HG03520 (cell line): ENCODE data around the gene ARHGEF40.

ENCODE experiments used
- ATAC-seq: cut with Tn5 transposase; IDR thresholded peaks from one replicate; pipeline ENCODE4 v1.9.1; 2021; ENCODE audit warnings: mild to moderate bottlenecking, moderate library complexity; ENCODE audit not compliant: unreplicated experiment

The ARHGEF40 gene

DNA sequence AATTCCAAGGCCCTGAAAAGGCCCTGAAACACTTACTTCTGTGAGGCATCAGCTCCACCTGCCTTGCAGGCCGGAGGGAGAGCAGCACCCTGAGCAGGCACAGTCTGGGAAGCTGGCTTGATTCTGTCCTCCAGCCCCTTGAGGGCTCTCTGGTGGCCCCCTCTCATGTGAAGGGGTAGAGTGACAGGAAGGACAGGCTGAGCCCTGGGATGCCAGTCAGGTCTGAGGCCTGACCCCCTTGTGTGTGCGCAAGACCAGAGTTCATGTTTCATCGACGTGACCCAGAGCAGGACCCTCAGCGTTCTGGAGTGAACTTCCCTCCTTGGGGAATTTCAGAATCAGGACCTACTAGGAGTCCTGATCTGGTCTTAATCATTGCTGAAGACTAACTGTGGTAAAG, 11.2 kb upstream of the ARHGEF40 start:
- ATAC-seq, result no peak

DNA sequence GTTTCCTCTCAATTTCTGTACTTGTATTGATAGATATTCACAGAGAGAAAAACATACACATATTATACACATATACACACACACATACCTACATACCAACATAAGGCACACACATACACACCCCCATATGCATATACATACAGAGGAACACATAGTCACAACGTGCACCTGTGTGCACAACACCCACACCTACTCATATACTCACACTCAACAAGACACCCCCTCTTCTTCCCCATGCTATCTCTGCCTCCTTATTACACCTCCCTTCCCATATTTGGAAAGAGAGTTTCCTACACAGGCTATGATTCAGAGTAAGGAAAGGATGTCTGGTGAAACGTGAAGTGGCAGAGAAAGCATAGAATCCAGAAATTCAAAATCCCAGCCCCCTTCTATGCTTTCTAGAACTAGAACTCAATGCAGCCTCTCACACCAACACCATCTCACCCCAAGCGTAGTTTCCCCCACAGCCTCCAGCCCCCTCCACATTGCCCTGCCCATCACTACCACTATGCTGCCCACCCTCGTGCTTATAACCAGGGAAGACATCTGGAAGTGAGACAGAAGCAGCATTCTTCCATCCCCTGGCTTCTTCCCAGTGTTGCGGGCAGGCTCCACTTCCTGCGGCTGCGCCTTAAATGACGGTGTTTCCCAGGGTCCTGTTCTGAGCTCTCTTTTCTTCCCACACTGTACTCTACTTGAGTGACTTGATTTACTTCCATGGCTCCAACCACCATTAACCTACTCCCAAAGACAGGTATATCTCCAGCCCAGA, 10.1 kb upstream of the ARHGEF40 start:
- no peak for ATAC-seq

DNA sequence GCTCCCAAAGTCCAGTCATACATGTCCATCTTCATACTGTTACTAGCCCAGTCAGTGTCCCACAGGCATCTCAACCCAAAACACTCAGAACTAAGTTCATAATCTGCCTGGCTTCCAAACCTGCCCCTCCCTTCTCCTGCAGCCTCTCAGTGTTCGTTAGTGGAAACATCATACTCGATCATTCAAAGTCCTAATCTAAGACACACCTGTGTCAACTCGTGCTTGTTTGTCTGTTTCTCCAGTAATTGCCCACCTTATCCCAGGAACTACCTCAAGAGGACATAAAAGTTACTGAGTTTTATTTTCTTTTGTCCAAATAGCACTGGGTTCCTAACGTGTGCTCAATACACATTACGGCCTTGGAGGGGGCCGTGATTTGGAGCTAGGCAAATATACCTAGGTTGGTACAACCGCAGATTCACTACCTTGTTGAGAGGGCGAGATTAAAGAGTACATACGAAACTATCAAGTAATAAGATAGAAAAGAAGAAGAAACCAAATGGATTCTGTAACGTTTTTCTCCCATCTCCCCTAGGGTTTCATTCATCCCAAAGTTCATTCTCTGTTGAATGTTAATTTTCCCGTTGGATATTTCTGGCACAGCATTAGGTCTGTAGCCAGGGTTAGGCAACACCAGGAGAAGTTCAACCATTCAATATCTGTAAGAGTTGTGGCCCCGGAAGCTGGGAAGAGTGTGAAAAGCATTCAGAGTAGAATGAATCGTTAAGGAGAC, 9.3 kb upstream of the ARHGEF40 start:
- no peak for ATAC-seq

DNA sequence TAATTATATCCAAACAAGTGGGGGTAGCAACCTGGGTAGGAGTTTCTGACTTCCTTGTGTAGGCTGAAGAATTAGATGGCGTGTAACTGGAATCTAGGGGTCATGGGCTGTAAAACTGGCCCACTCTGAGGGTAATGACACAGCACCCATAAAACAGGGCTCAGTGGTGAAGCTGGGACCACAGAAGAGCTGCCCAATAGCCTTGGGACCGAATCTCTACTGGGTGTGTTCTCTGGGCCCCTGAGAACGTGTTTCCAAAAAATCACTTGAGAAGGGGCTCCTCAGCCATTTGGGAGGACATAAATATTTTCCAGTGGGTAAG, 8.8 kb upstream of the ARHGEF40 start:
- no peak for ATAC-seq

DNA sequence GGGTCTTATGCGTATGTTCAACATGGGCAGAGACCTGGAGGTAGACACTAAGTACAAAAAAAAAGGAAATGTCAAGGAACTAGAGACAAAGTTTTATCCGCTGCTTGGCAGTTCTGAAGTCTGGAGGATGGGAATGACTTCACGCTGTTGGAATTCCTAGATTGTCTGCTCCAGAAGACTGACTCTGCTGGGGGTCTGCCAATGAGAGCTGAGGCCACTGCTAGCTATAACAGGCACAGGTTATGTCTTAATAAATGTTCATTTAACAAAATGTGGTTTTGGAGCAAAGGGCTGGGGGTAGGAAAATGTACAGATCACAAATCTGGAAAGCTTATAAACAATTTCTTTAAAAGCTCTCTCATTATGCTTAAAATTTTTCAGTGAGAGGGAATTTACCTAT, 6.6 kb upstream of the ARHGEF40 start:
- ATAC-seq, result no peak

DNA sequence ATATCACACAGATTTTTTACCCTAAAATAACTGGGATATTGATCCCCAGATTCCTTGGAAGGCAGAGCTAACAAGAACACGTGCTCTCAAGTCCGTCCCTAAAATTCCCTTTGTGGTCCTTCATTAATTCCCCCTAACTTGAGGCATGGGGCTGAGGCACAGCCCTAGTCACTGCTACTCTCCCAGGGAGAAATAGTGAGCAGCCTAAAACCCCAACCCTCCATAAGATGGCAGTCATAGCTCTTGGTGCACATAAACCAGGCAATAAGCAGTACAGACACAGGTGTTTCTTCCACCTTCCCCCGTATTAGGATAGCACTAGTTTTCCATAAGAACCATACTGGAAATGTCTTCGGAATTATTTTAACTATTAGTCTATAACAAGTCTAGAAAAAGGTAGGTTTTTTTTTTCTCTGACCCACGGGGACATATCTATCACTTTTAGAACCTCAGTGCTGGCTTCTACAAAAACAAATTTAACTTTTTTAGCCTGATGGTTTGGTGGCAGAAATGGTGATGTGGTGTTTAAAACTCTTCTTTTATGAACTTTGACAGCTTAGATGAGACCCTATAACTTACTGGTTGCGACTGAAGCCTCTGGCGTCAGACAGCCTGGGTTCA, 3.1 kb upstream of the ARHGEF40 start:
- no peak for ATAC-seq

DNA sequence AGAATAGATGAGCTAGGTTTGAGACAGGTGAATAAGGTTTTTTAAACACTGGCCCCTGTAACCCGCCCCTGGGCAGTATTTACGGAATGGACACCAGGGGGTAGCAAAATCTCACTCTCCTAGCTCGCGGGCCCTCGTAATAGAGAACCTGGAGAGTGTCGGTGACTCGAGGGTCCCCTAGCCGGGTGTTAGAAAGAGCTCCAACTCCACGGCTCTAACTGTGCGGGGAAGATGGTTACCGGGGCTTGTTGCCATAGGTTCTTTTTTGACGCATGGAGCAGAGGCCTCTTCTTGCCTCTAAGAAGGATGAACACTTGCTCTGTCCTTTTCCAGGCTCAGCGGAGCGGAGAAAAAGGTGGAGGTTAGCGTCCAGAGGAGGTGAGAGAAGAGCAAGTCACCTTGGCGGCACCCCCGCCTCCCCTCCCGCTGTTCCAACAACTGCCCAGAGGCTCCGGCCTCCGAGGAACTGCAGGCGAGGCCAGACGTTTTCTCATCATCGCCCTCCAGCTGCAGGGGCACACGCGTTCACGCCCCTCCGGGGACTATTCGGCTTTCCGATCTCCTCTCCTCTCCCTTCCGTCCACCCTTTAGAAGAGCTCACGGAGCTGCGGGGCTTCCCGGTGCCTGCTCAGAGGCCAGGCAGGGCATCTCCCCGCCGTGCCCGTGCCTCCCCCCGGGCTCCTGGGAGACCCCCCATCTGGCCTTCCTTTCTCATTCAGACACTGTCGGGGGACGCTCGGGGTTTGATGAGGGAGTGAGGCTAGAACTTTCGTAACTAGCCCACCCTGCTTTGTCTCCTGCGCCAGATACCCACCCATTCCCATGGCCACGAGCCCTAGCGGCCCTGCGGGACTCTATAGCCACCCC, 1.4 kb upstream of the ARHGEF40 start:
- no peak for ATAC-seq

DNA sequence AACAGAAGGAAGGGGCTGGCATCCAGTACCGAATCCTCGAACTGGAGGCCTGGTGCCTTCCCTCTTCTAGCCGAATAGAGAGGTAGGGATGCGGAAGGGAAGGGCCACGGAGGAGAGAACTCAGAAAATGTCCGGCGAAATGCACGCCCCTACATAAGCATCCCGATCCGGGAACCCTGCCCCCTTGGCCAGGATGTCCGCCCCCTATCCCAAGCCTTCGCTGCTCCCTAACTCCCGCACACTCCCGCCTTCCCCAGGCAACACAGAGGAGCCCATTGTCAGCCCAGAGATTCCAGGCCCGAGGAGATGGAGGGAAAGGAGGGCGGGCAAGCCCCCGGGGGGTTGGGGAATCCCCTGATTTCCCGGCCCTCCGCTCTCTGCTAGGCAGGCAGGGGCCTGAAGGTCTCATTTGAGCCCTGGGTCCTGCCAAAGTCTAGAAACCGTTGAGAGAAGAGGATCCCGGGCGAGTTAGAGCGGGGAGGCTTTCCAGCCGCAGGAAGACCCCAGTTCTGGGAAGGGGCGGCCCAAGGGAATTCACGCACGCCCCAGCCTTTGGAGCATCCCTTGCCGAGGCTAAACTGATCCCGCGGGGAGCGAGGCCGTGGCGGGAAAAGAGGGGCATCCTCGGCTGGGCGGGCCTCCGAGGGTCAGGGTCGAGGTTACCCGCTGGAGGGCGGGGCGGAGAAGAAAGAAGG, 569 bp upstream of the ARHGEF40 start:
- no peak for ATAC-seq

DNA sequence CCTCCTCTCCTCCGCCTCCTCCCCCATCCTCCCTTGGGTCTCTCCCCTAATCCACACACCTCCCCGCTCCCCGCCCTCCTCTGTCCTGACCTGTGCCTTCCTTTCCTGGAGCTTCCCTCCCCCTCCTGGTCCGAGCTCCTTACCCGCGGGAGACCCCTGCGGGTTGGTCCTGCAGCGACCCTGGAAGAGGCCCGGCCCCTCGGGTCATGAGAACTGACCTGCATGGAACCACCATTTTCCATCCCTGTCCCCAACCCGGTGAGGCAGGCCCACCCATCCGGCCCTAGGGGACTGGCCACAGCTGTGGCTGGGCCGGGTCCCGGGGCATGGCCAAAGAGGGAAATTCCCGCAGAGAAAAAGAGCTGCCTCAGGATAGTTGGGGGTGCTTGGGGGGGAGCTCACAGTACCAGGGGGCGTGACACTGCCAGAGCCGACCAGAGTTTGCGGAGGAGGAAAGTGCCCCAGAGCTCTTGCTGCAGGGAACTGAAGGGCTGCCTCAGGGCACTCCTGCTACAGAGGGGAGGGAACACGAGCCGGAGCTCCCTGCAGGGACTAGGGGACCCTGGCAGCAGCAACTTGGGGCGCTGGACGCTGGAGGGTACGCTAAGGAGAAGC, 613 bp downstream of the ARHGEF40 start:
- peak; percentile 5 for ATAC-seq

DNA sequence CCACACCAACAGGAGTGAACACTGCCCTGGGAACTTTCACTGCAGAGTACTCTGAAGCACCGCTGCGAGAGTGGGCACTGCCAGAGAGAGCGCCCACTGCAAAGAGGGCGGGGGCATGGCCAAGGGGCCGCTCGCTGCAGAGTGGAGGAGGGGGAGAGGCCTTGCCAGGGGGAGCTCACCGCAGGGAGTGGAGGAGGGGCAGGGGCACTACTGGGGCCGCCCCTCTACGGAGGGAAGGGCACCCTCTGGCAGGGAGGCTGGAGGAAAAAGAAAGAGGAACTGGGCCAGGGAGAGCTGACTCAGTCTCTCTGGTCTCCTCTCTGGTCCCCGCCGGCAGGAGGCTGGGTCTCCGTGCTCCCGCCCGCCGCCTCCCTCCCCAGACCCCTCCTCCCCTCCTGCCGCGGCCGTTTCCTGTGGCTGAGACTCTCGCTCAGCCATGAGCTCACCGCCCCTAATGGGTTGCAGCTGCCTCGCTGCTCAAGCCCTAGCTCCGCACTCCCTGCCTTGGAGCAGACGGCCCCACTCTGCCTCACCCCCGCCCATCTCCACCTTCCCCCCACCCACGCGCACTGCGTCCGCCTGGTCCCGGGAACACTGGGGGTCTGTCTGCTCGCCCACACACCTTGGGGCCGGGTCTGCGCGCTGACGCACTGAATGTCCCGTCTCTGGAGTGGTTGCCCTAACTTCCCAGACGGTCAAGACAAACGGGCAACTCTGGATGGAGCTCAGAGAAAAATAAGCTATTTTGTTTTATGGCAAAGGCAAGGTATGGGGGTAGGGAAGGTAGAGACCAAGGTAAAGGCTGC, 1.3 kb downstream of the ARHGEF40 start:
- peak; percentile 48 for ATAC-seq

DNA sequence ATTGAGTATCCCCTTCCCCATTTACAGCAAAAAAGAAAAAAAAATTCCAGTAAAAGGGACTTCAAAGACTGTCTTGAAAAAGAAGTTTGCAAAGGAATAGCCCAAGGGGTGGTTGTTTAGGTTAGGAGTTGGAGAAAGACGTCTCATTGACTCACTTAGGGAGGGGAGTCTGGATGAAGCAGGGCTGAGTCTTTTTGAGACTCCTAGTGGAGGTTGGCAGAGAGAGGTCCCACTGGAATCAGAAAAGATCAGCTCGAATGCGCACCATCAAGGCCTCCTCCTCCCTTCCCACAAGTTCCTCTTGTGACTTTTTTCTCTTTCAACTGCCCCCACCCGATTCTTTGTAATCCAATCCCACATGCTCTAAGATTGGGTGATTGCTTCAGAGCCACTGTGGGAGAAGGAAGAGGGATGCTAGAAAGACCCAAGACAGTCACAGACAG, 1.9 kb downstream of the ARHGEF40 start:
- ATAC-seq, result no peak

DNA sequence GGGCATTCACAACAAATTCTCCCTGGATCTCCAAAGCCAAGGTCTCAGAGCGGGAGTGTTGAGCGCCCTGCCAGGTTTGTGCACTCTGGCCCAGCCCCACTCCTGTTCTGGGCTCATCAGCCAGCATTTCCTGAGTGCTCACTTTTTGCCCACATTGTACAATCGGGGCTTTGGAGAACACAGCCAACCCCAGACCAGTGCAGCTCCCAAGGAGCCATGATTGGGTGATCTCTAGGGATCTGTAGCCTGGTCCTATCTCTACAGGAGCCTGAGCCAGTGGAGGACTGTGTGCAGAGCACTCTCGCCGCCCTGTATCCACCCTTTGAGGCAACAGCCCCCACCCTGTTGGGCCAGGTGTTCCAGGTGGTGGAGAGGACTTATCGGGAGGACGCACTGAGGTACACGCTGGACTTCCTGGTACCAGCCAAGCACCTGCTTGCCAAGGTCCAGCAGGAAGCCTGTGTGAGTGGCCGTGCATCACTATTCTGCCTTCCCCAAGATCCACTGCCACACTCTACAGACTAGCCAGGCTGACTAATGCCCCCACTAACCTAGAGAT, 2.8 kb downstream of the ARHGEF40 start:
- ATAC-seq, result no peak

DNA sequence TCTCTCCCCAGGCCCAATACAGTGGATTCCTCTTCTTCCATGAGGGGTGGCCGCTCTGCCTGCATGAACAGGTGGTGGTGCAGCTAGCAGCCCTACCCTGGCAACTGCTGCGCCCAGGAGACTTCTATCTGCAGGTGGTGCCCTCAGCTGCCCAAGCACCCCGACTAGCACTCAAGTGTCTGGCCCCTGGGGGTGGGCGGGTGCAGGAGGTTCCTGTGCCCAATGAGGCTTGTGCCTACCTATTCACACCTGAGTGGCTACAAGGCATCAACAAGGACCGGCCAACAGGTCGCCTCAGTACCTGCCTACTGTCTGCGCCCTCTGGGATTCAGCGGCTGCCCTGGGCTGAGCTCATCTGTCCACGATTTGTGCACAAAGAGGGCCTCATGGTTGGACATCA, 3.8 kb downstream of the ARHGEF40 start:
- no peak for ATAC-seq

DNA sequence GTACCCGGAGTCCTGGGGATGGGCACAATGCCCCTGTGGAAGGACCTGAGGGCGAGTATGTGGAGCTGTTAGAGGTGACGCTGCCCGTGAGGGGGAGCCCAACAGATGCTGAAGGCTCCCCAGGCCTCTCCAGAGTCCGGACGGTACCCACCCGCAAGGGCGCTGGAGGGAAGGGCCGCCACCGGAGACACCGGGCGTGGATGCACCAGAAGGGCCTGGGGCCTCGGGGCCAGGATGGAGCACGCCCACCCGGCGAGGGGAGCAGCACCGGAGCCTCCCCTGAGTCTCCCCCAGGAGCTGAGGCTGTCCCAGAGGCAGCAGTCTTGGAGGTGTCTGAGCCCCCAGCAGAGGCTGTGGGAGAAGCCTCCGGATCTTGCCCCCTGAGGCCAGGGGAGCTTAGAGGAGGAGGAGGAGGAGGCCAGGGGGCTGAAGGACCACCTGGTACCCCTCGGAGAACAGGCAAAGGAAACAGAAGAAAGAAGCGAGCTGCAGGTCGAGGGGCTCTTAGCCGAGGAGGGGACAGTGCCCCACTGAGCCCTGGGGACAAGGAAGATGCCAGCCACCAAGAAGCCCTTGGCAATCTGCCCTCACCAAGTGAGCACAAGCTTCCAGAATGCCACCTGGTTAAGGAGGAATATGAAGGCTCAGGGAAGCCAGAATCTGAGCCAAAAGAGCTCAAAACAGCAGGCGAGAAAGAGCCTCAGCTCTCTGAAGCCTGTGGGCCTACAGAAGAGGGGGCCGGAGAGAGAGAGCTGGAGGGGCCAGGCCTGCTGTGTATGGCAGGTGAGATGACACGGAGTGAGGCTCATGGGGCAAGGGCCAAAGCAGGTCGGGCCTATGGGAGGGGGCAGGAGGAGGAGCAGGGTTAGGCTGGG, 4.5 kb downstream of the ARHGEF40 start:
- no peak for ATAC-seq

DNA sequence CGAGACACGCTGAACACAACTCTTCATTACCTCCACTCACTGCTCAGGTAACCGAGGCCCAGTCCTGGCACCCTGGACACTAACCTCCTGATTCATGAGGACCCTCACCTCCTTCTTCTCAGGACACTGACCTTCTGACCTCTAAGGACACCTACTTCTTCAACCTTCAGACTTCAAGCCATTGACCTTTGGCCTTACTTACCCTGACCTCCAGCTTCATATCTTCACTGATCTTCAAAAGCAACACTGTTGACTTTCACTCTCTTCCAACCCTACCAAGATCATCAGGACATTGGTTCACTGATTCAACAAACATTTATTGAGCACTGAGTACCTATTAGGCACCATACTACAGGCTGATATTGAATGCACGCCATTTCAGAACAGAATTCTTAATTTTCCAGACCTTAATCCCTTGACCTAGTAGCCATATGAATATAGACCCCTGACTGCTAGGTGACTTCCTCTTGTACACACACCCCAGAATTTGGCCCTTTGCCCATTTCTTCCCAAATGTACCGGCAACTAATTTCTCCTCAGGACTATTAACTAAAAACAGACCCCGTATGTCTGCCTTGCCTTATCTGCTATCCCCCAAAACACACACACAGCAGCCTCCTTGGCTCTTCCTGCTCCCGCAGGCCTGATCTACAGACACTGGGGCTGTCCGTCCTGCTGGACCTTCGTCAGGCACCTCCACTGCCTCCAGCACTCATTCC, 5.8 kb downstream of the ARHGEF40 start:
- no peak for ATAC-seq

DNA sequence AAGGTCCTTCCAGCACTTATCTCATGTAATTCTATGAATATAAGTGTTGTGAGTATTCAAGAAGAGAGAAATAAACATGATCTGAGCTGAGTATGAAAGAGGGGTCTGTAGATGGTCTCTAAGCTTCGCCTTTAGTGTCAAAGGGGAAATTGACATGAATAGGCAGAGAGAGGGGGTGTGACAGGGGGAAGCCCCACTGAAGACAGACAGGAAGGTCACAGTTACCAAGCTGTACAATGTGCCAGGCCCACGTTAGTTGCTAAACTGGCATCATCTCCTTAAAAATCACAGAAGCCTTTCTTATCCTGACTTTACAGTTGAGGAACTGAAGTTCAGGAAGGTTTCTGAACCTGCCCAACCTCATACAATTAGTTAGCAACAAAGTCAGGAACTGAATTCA, 7.6 kb downstream of the ARHGEF40 start:
- no peak for ATAC-seq

DNA sequence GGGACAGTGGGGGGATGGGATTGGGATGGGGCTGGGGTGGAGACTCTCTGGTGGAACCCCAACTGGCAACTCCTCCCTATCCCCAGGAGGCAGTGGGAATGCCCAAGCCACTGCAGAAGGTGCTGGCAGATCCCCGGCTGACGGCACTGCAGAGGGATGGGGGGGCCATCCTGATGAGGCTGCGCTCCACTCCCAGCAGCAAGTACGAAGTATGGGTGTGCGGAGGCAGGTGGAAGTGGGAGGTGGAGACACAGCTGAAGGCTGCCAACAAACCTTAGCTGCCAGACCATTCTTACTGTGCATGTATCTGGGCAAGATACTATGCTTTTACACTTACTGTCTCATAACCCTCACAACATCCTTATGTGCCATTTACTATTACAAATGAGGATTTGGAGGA, 8.2 kb downstream of the ARHGEF40 start:
- no peak for ATAC-seq
